ENCODE data around the gene NARF. TPM values are rescaled to one million over a fixed set of nuclear protein-coding genes. Genes with fewer than 3 reads are reported as not detected.
A peak's percentile ranks its signal among the peaks of the same experiment; 100 is the strongest.
"Not testable (repeated sequence)": the region's sequence is repeated elsewhere in the genome, so short reads cannot be mapped to it uniquely, and the experiment has no call there.

Gene NARF
- polyA plus RNA-seq, 1 donor = 44.1 TPM

DNA sequence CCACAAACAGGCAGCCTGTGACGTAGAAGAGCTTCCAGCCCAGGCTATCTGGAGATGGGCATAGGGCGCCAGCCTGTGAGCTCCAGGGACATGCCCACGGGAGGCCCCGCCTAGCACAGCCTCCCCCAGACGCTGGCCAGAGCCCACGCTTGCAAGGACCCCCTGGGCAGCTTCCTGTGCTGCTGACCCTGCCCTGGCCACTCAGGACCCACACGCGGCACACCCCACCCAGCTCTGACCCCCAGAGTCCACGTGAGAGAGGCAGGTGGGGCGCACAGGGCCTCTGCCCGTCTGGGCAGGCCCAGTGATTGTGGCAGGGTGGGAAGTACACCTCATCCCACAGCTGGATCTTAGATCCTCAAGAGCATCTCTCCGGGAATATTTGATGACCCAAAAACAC lies 11.9 kb upstream of the NARF start:
- WGBS (ENCODE audit: insufficient coverage, low lambda C conversion rate) = no CpG with 5 or more reads among the region's 12 CpGs
- Histone ChIP-seq H3K9me3 (ENCODE audit: control insufficient read depth, low read depth, low read length) (peaks cover 8% of the 10 kb centered on the region), H3K4me1 (ENCODE audit: control insufficient read depth, insufficient read depth, low read length) (peaks cover 9% of the 10 kb centered on the region), H3K27me3 (ENCODE audit: control insufficient read depth, insufficient read depth, low read length) (no peaks in the 10 kb centered on the region), H3K4me3 (ENCODE audit: low read length) (no peak overlapping the region), H3K36me3 (ENCODE audit: control insufficient read depth, insufficient read depth, low read length) (peaks cover 28% of the 10 kb centered on the region), H3K27ac (ENCODE audit: low read length) (no peak overlapping the region)
- no peak for DNase-seq

DNA sequence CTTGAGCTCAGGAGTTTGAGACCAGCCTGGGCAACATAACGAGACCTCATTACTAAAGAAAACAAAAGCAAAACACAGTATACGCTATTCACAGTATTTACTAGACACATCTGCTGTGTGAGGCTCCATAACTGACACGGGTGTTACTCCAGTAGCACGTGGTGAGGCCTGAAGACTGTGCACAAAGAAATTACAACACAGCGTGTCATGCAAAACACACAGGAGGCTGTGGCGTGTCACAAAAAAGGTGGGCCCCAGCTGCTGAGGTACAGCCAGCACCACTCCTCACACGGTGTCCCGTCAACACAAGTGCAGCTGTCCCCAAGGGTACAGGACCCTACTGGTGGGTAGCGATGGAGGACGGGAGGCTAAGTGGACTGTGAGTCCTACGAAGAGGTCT lies 10.7 kb upstream of the NARF start:
- Histone ChIP-seq H3K27ac (ENCODE audit: low read length) (no peak overlapping the region), H3K27me3 (ENCODE audit: control insufficient read depth, insufficient read depth, low read length) (no peaks in the 10 kb centered on the region), H3K4me1 (ENCODE audit: control insufficient read depth, insufficient read depth, low read length) (peaks cover 9% of the 10 kb centered on the region), H3K4me3 (ENCODE audit: low read length) (no peak overlapping the region), H3K9me3 (ENCODE audit: control insufficient read depth, low read depth, low read length) (peaks cover 7% of the 10 kb centered on the region), H3K36me3 (ENCODE audit: control insufficient read depth, insufficient read depth, low read length) (peaks cover 16% of the 10 kb centered on the region)
- DNase-seq = no peak
- no CpG with 5 or more reads among the region's 11 CpGs for WGBS (ENCODE audit: insufficient coverage, low lambda C conversion rate)

DNA sequence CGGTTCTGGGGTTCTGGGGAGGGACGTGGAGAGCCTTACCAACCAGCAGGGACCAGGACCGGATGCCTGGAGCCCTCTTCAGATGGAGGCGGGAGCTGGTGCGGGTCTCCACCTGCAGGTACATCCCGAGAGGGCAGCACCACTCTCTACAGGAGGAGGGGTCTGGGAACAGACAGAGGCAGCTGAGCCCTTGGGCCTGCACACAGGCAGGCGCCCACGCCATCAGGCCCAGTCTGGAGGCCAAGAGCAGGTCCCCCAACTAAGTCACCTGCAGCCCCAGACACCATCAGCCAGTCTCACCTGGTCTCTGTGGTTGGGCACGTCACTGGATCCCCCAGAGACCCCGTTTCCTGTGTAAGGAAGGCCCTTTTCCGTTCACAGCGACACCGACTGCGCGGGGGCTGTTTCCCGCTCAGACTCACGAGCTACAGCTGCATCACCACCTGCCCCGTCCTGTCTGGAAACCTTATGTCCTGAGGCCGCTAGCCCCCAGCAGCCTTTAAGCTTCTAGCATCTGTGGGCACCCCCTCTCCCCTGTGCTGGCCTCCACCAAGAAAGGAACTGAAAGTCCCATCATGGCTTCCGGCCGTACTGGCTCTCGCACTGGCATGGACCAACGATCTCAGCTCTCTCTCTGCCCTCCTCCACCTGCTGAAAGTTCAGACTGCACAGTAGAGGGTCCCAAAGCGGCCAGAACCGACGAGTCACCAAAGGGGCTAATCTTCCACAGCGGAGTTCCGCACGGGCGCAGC lies 9.2 kb upstream of the NARF start:
- peak overlapping the region; percentile 4 for H3K27ac ChIP-seq (ENCODE audit: low read length)
- WGBS (ENCODE audit: insufficient coverage, low lambda C conversion rate) = 80% methylated on average over 1 of the region's 30 CpGs
- no peak for DNase-seq

DNA sequence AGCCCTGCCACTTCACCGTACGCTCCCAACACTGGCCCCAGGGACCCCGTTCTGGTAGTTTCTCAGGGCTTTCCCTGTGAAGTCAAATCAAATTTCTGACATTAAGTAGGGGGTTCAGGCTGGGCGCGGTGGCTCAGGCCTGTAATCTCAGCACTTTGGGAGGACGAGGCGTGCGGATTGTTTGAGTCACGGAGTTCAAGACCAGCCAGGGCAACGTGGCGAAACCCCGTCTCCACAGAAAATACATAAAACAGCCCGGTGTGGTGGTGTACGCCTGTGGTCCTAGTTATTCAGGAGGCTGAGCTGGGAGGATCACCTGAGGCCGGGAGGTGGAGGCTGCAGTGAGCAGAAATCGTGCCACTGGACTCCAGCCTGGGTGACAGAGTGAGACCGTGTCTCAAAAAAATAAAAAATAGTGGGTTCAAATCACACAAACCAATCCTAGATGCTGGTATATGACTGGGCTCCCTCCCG lies 8.6 kb upstream of the NARF start:
- H3K4me1 ChIP-seq (ENCODE audit: control insufficient read depth, insufficient read depth, low read length) = peaks cover 9% of the 10 kb centered on the region
- no peaks in the 10 kb centered on the region for H3K27me3 ChIP-seq (ENCODE audit: control insufficient read depth, insufficient read depth, low read length)
- peaks cover 3% of the 10 kb centered on the region for H3K36me3 ChIP-seq (ENCODE audit: control insufficient read depth, insufficient read depth, low read length)
- peak overlapping the region; percentile 65 for H3K4me3 ChIP-seq (ENCODE audit: low read length)
- H3K9me3 ChIP-seq (ENCODE audit: control insufficient read depth, low read depth, low read length) = peaks cover 17% of the 10 kb centered on the region
- WGBS (ENCODE audit: insufficient coverage, low lambda C conversion rate) = no CpG with 5 or more reads among the region's 18 CpGs
- no peak for DNase-seq
- H3K27ac ChIP-seq (ENCODE audit: low read length) = peak overlapping the region; percentile 4

More for the DNA sequence above, 9.2 kb upstream of the NARF start:
- peaks cover 17% of the 10 kb centered on the region for H3K9me3 ChIP-seq (ENCODE audit: control insufficient read depth, low read depth, low read length)
- peaks cover 6% of the 10 kb centered on the region for H3K36me3 ChIP-seq (ENCODE audit: control insufficient read depth, insufficient read depth, low read length)
- H3K27me3 ChIP-seq (ENCODE audit: control insufficient read depth, insufficient read depth, low read length) = no peaks in the 10 kb centered on the region
- H3K4me3 ChIP-seq (ENCODE audit: low read length) = peak overlapping the region; percentile 65
- H3K4me1 ChIP-seq (ENCODE audit: control insufficient read depth, insufficient read depth, low read length) = peaks cover 9% of the 10 kb centered on the region

DNA sequence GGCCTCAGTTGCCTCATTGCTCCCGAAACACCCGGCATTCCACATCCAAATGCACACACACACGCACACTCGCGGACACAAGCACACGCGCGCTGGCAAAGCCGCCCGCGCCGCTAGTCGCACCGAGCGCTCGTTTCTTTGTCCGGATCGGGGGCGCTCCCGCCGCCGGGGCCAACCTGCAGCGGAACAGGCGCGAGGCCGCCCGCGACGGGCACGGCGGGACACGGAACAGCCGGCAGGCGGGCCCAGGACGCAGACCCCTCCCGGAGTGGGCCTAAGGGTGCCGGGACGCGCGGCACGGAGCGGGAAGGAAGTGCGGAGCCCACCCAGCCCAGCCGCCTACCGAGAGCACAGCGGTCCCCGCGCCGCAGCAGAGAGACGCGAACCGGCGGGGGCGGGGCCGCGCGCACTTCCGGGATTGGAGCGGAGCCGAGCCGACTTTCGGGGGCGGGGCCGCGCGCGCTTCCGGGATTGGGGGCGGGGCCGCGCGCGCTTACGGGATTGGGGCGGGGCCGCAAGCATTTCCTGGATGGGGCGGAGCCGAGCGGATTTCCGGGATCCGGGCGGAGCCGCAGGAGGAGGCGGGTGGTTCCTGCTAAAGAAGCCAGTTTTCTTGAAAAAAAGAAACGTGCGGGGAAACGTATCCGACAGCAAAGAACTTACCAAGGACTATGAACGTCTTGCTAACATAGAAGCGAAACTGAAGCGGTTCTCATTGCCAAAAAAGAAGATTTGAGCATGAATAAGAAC lies 8.0 kb upstream of the NARF start, which contains the start of gene CYBC1:
Gene CYBC1, minus strand, starts transcription at position 396 of the 750 bp plus-strand sequence. CDS start 1,498 bp downstream, outside the sequence.
- DNase-seq = peak; percentile 89 to 92
- H3K9me3 ChIP-seq (ENCODE audit: control insufficient read depth, low read depth, low read length) = peaks cover 17% of the 10 kb centered on the region
- no peaks in the 10 kb centered on the region for H3K27me3 ChIP-seq (ENCODE audit: control insufficient read depth, insufficient read depth, low read length)
- WGBS (ENCODE audit: insufficient coverage, low lambda C conversion rate) = no CpG with 5 or more reads among the region's 91 CpGs
- peaks cover 9% of the 10 kb centered on the region for H3K4me1 ChIP-seq (ENCODE audit: control insufficient read depth, insufficient read depth, low read length)
- H3K4me3 ChIP-seq (ENCODE audit: low read length) = peak within 1 kb of the TSS; percentile 65
- H3K27ac ChIP-seq (ENCODE audit: low read length) = peak within 1 kb of the TSS; percentile 68
- peaks cover 2% of the 10 kb centered on the region for H3K36me3 ChIP-seq (ENCODE audit: control insufficient read depth, insufficient read depth, low read length)

DNA sequence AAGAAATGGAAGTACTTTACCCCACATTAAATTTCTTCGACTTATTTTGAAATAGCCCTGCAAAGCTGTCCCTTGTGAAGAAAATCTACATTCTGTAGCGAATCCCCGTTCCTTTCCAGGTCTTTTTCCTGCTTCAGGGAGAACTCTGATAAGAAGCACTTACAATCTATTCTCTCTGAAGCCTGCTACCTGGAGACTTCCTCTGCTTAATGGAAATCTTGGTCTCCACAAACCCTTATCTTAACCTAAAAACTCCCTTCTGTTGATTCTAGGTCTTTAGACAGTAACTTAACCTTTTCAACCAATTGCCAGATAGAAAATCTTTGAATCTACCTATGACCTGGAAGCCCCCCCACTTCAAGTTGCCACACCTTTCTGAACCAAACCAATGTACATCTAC lies 6.4 kb upstream of the NARF start:
- Histone ChIP-seq H3K9me3 (ENCODE audit: control insufficient read depth, low read depth, low read length) (peaks cover 17% of the 10 kb centered on the region), H3K4me3 (ENCODE audit: low read length) (no peak overlapping the region), H3K27ac (ENCODE audit: low read length) (no peak overlapping the region), H3K27me3 (ENCODE audit: control insufficient read depth, insufficient read depth, low read length) (no peaks in the 10 kb centered on the region), H3K36me3 (ENCODE audit: control insufficient read depth, insufficient read depth, low read length) (no peaks in the 10 kb centered on the region), H3K4me1 (ENCODE audit: control insufficient read depth, insufficient read depth, low read length) (peaks cover 12% of the 10 kb centered on the region)
- DNase-seq = no peak
- 100% methylated on average over 1 of the region's 3 CpGs for WGBS (ENCODE audit: insufficient coverage, low lambda C conversion rate)

DNA sequence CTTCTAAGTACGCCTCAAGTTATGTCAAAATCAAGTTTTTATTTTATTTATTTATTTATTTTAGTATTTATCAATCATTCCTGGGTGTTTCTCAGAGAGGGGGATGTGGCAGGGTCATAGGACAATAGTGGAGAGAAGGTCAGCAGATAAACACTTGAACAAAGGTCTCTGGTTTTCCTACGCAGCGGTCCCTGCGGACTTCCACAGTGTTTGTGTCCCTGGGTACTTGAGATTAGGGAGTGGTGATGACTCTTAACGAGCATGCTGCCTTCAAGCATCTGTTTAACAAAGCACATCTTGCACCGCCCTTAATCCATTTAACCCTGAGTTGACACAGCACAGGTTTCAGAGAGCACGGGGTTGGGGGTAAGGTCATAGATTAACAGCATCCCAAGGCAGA lies 5.4 kb upstream of the NARF start:
- WGBS (ENCODE audit: insufficient coverage, low lambda C conversion rate) = no CpG with 5 or more reads among the region's 7 CpGs
- H3K4me1 ChIP-seq (ENCODE audit: control insufficient read depth, insufficient read depth, low read length) = peaks cover 19% of the 10 kb centered on the region
- H3K36me3 ChIP-seq (ENCODE audit: control insufficient read depth, insufficient read depth, low read length); DNase-seq; H3K27me3 ChIP-seq (ENCODE audit: control insufficient read depth, insufficient read depth, low read length); H3K4me3 ChIP-seq (ENCODE audit: low read length); H3K27ac ChIP-seq (ENCODE audit: low read length): not testable (repeated sequence)
- H3K9me3 ChIP-seq (ENCODE audit: control insufficient read depth, low read depth, low read length) = peaks cover 17% of the 10 kb centered on the region

DNA sequence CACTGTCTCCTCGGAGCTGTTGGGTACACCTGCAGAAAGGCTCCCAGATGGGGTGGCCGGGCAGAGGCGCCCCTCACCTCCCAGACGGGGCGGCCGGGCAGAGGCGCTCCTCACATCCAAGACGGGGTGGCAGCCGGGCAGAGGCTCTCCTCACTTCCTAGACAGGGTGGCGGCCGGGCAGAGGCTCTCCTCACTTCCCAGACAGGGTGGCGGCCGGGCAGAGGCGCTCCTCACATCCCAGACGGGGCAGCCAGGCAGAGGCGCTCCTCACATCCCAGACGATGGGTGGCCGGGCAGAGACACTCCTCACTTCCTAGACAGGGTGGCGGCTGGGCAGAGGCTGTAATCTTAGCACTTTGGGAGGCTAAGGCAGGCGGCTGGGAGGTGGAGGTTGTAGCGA lies 4.8 kb upstream of the NARF start:
- Histone ChIP-seq H3K9me3 (ENCODE audit: control insufficient read depth, low read depth, low read length) (peaks cover 17% of the 10 kb centered on the region), H3K4me1 (ENCODE audit: control insufficient read depth, insufficient read depth, low read length) (peaks cover 19% of the 10 kb centered on the region)
- H3K4me3 ChIP-seq (ENCODE audit: low read length); H3K36me3 ChIP-seq (ENCODE audit: control insufficient read depth, insufficient read depth, low read length); DNase-seq; H3K27ac ChIP-seq (ENCODE audit: low read length); H3K27me3 ChIP-seq (ENCODE audit: control insufficient read depth, insufficient read depth, low read length): not testable (repeated sequence)
- no CpG with 5 or more reads among the region's 21 CpGs for WGBS (ENCODE audit: insufficient coverage, low lambda C conversion rate)

DNA sequence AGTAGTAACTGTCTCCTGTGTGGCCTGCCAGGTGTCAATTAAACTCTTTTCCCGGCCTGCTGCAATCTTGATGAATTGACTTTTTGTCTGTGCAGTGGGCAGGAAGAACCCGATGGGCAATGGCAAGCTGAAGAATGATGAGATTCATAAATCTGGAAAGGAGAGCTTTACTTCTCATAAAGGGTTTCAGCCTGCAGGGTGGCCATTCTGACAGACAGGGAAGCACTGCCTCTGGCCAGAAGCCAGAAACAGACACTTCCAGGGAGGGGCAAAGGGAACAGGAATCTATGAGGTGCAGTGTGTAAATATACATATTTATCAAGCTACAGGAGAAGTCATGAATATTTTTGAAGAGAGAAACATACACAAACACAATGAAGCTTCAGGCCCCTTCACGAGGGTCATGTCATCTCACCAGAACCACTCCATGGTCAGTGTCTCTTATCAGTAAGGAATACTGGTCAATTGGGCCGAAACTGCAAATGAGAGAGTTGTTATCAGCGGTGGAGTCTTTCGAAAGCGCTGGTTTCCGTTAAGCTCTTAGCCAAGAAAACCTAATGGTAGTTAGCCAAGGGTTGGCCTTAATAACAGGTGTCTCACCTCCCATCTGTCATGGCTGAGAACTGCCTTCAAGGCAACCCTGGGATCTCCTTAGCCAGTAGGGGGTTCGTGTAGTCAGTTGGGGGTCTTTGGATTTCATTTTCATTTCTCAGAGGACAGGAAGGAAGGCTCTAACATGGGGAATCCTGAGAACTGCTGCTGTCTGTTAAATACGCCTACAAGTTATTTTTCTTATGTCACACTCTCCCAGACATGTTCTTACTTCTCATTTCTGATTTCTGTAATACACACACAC lies 1.2 kb upstream of the NARF start:
- Histone ChIP-seq H3K36me3 (ENCODE audit: control insufficient read depth, insufficient read depth, low read length) (peaks cover 20% of the 10 kb centered on the region), H3K4me1 (ENCODE audit: control insufficient read depth, insufficient read depth, low read length) (peaks cover 18% of the 10 kb centered on the region), H3K27ac (ENCODE audit: low read length) (peak overlapping the region; percentile 99), H3K9me3 (ENCODE audit: control insufficient read depth, low read depth, low read length) (peaks cover 13% of the 10 kb centered on the region), H3K4me3 (ENCODE audit: low read length) (peak overlapping the region; percentile 89), H3K27me3 (ENCODE audit: control insufficient read depth, insufficient read depth, low read length) (no peaks in the 10 kb centered on the region)
- 44% methylated on average over 2 of the region's 10 CpGs for WGBS (ENCODE audit: insufficient coverage, low lambda C conversion rate)
- DNase-seq = peak in 1 of 2 donors; percentile 59

DNA sequence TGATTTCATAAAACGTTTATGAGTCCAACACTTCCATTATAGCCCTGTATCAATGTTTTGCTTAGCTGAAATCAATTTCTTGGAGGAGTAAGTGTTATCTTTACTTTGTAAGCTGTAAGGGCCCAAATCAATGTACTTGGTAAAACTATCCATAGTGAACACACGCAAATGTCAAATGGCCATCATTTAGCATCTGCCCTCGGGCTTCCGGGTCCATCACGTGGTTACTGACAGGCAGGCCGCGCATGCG lies 687 bp upstream of the NARF start:
- H3K27me3 ChIP-seq (ENCODE audit: control insufficient read depth, insufficient read depth, low read length) = no peaks in the 10 kb centered on the region
- H3K4me3 ChIP-seq (ENCODE audit: low read length) = peak overlapping the region; percentile 89
- DNase-seq = peak in 1 of 2 donors; percentile 95
- WGBS (ENCODE audit: insufficient coverage, low lambda C conversion rate) = no CpG with 5 or more reads among the region's 8 CpGs
- H3K9me3 ChIP-seq (ENCODE audit: control insufficient read depth, low read depth, low read length) = peaks cover 10% of the 10 kb centered on the region
- H3K36me3 ChIP-seq (ENCODE audit: control insufficient read depth, insufficient read depth, low read length) = peaks cover 25% of the 10 kb centered on the region
- peaks cover 18% of the 10 kb centered on the region for H3K4me1 ChIP-seq (ENCODE audit: control insufficient read depth, insufficient read depth, low read length)
- peak overlapping the region; percentile 99 for H3K27ac ChIP-seq (ENCODE audit: low read length)

Measured in large intestine (tissue), 3 donors.